Aorta (tissue), 5 donors: Measurements from ENCODE around the gene HSD17B1. TPM values are rescaled to one million over a fixed set of nuclear protein-coding genes. Genes with fewer than 3 reads are reported as not detected.

Source experiments
- ATAC-seq: fragments of 200-7000 bp; cut with Tn5 transposase; one replicate; pipeline ENCODE4 v1.9.1; 2022; ENCODE audit warnings: moderate library complexity; ENCODE audit not compliant: low FRiP score
- DNase-seq, 2 donors: peaks; one replicate each; pipeline ENCODE4 v3.0.0-alpha.2; 2020
- H3K27ac ChIP-seq, 2 donors: one replicate each; pipeline ENCODE4 v1.5.1; 2013; ENCODE audit warnings: low read length in 2 of 2, mild to moderate bottlenecking in 2 of 2, moderate library complexity in 2 of 2, control low read depth in 1 of 2, inconsistent platforms in 1 of 2, low read depth in 1 of 2
- H3K27me3 ChIP-seq, 2 donors: one replicate each; pipeline ENCODE4 v1.6.1; 2013; ENCODE audit warnings: control low read depth in 1 of 2, low read length in 1 of 2, mild to moderate bottlenecking in 1 of 2, moderate library complexity in 1 of 2; ENCODE audit not compliant: insufficient read depth in 2 of 2, control insufficient read depth in 1 of 2
- H3K36me3 ChIP-seq, 2 donors: one replicate each; pipeline ENCODE4 v1.6.1; 2013; ENCODE audit warnings: control low read depth in 1 of 2, low read length in 1 of 2, mild to moderate bottlenecking in 1 of 2; ENCODE audit not compliant: insufficient read depth in 2 of 2, control insufficient read depth in 1 of 2
- H3K4me1 ChIP-seq, 2 donors: one replicate each; pipeline ENCODE4 v1.6.1; 2013; ENCODE audit warnings: low read length in 2 of 2, control low read depth in 1 of 2, mild to moderate bottlenecking in 1 of 2, moderate library complexity in 1 of 2; ENCODE audit not compliant: insufficient read depth in 2 of 2, control insufficient read depth in 1 of 2
- H3K4me3 ChIP-seq, 2 donors: one replicate each; pipeline ENCODE4 v1.5.1; 2013; ENCODE audit warnings: low read length in 2 of 2, control low read depth in 1 of 2, mild to moderate bottlenecking in 1 of 2
- H3K9me3 ChIP-seq: one replicate; pipeline ENCODE4 v1.6.1; 2013; ENCODE audit warnings: mild to moderate bottlenecking, low read length; ENCODE audit not compliant: control insufficient read depth
- WGBS, 2 donors: extraction: QIAGEN DNeasy Blood & Tissue Kit; methylation state at CpG; one replicate each; pipeline ENCODE4 v1.1.7; 2013; 5-methylcytosine and 5-hydroxymethylcytosine counted together
- intact Hi-C, 2 donors: fragments of 100-400 bp; cut with DNase I; formaldehyde crosslinking; loops; one replicate each; pipeline versions ENCODE4 v1.14.2 to v1.15.0; 2022
- polyA plus RNA-seq, 2 donors: library from polyadenylated mRNA; stranded (reverse); fragments of 200-250 nt; gene quantifications; one replicate each; pipeline ENCODE4 v1.2.3, GENCODE V29; 2013
- total RNA-seq, 2 donors: library from RNA; stranded (reverse); fragmentation: NEBNext Ultra II Directional; extraction: Animal tissue kit (Norgen Biotek cat#: 25700); gene quantifications; one replicate each; pipeline ENCODE4 v1.2.1, GENCODE V29; 2021
- donor health status: healthy with polysubstance abuse.
- donor health status: Bipolar disorder and iron deficiency.
- donor health status: DM: no; HTN: no; CAD: no.
- donor health status: DM: no; HTN: no; CAD: no.
- donor health status: DM: yes; HTN: yes; CAD: no.

HSD17B1 gene
- total and polyA plus RNA-seq, 4 donors = 0.50 to 7.6 (median 0.97) TPM

DNA sequence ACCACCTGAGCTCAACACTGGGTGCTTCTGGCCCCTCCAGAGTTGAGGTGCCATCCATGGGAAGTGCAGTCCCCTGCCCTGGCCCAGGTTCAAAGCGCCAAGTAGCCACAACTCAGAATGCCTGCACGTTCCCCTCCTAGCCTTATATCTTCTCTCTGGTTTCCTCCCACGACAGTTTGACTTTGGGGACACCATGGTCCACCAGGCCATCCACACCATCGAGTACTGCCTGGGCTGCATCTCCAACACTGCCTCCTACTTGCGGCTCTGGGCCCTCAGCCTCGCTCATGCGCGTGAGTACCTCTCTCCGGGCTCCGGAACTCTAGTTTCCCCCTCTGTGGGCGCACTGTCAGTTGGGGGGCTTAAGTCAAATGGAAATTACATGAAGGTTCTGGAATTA lies 39.0 kb upstream of the HSD17B1 start:
- Histone ChIP-seq H3K27ac (peak overlapping the region in 1 of 2 donors; percentile 30), H3K4me3 (no peak overlapping the region), H3K9me3 (no peaks in the 10 kb centered on the region), H3K36me3 (no peaks in the 10 kb centered on the region), H3K27me3 (no peaks in the 10 kb centered on the region), H3K4me1 (peaks cover 0 to 4% of the 10 kb centered on the region in 2 donors)
- 95 to 96% methylated on average over 11 of the region's 11 CpGs for WGBS, 2 donors
- intact Hi-C loops = loop anchor here in 1 of 2 donors (5.0 kb wide), 1 partner anchor 46 kb away; no protein-coding TSS in a partner anchor
- ATAC-seq (no peak), DNase-seq (peak in 1 of 2 donors; percentile 67)

- no peak overlapping the region for H3K4me3 ChIP-seq
- H3K9me3 ChIP-seq = no peaks in the 10 kb centered on the region
- H3K27ac ChIP-seq = no peak overlapping the region
- intact Hi-C loops = loop anchor here in 1 of 2 donors (5.0 kb wide), 1 partner anchor 47 kb away; no protein-coding TSS in a partner anchor
- DNase-seq (peak in 1 of 2 donors; percentile 59), ATAC-seq (no peak)
- no peaks in the 10 kb centered on the region for H3K36me3 ChIP-seq
- no peaks in the 10 kb centered on the region for H3K27me3 ChIP-seq
- peaks cover 0 to 8% of the 10 kb centered on the region in 2 donors for H3K4me1 ChIP-seq
- 96 to 97% methylated on average over 11 of the region's 11 CpGs for WGBS, 2 donors
Measured at GRCh38 chr17:42514279-42514678, 38.4 kb upstream of the HSD17B1 start.

- Histone ChIP-seq H3K4me3 (no peak overlapping the region), H3K36me3 (no peaks in the 10 kb centered on the region), H3K27ac (no peak overlapping the region), H3K27me3 (no peaks in the 10 kb centered on the region), H3K9me3 (no peaks in the 10 kb centered on the region), H3K4me1 (peaks cover 0 to 8% of the 10 kb centered on the region in 2 donors)
- intact Hi-C loops = loop anchor here in 1 of 2 donors (5.0 kb wide), 2 partner anchors 48 to 188 kb away; no protein-coding TSS in a partner anchor
- DNase-seq (peak in 1 of 2 donors; percentile 49), ATAC-seq (no peak)
- WGBS, 2 donors = 66 to 70% methylated on average over 8 of the region's 8 CpGs
Measured at GRCh38 chr17:42514867-42515266, 37.9 kb upstream of the HSD17B1 start.

GRCh38 chr17:42517516-42517915 lies 35.2 kb upstream of the HSD17B1 start:
- Histone ChIP-seq H3K4me3 (no peak overlapping the region), H3K4me1 (peaks cover 0 to 11% of the 10 kb centered on the region in 2 donors), H3K36me3 (no peaks in the 10 kb centered on the region), H3K27me3 (no peaks in the 10 kb centered on the region), H3K9me3 (no peaks in the 10 kb centered on the region), H3K27ac (peak overlapping the region; percentile 91 to 97)
- intact Hi-C loops = loop anchor here in 1 of 2 donors (5.0 kb wide), 1 partner anchor 190 kb away; no protein-coding TSS in a partner anchor
- DNase-seq = peak; percentile 94
- 9 to 11% methylated on average over 9 of the region's 9 CpGs for WGBS, 2 donors
- peak; percentile 68 for ATAC-seq

- no peak overlapping the region for H3K4me3 ChIP-seq
- H3K9me3 ChIP-seq = no peaks in the 10 kb centered on the region
- DNase-seq (peak; percentile 91), ATAC-seq (peak; percentile 75)
- no peaks in the 10 kb centered on the region for H3K36me3 ChIP-seq
- WGBS, 2 donors = 14% methylated on average over 9 of the region's 9 CpGs
- no peaks in the 10 kb centered on the region for H3K27me3 ChIP-seq
- intact Hi-C loops = loop anchor here (2.0 to 5.0 kb wide), 2 partner anchors 95 to 191 kb away; partner anchors contain the start of gene CAVIN1 (in 1 of the 2)
- peaks cover 2 to 8% of the 10 kb centered on the region in 2 donors for H3K4me1 ChIP-seq
- peak overlapping the region; percentile 92 to 97 for H3K27ac ChIP-seq
Measured at GRCh38 chr17:42518046-42518754, 34.5 kb upstream of the HSD17B1 start.

GRCh38 chr17:42518755-42519545 lies 33.8 kb upstream of the HSD17B1 start:
- intact Hi-C loops = loop anchor here (2.0 to 5.0 kb wide), 2 partner anchors 96 to 192 kb away; partner anchors contain the start of gene CAVIN1 (in 1 of the 2)
- WGBS, 2 donors = 6 to 7% methylated on average over 6 of the region's 6 CpGs
- Histone ChIP-seq H3K27me3 (no peaks in the 10 kb centered on the region), H3K4me1 (peaks cover 2 to 8% of the 10 kb centered on the region in 2 donors), H3K9me3 (no peaks in the 10 kb centered on the region), H3K27ac (peak overlapping the region; percentile 92 to 97), H3K4me3 (no peak overlapping the region), H3K36me3 (no peaks in the 10 kb centered on the region)
- peak; percentile 2 for ATAC-seq
- peak; percentile 60 to 75 for DNase-seq

DNA sequence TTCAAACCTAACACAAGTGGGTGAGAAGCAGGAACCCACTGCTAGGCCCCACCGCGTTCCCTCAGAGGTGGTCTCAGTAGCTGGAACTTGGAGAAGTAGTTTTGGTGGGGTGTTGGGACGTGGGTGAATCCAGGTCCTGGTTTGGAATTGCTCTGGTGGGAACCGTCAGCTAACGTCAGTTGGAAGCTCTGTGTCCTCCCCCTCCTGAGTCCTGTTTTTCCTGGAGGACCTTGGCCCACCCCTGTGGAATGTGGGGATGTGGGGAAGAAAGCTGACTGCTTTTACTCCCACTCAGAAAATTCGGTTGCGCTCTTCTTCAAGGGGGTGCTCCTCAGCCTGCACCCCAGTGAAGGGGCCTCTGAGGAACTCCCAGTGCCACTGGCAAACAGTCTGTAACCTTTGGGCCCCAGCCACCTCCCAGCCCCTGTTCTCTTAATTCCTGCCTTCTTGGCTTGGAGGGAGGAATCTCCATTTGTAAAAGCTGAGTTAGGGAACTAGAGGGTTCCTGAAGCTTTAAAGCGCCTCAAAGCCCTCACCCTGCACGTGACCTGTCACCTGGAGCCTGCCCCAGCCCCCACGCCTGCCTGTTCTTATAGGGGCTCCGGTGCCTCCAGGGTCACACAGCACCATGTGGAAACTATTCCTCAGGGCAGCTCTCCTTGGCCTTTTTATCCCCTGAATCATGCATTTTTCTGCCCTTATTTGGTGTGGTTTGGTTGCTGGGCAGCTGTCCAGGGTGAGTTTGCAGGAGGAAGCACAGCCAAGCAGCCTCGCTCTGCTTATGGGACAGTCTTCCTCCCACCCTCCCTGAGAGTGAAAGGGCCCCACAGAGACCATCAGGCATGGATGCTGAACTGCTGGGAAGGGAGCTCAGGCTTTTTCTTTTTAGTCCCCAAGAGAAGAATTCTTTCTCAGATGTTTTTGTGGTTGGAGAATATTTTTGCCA lies 32.9 kb upstream of the HSD17B1 start:
- ATAC-seq (peak; percentile 86), DNase-seq (peak; percentile 96)

More for the DNA sequence above, 32.9 kb upstream of the HSD17B1 start:
- Histone ChIP-seq H3K9me3 (no peaks in the 10 kb centered on the region), H3K27me3 (no peaks in the 10 kb centered on the region), H3K36me3 (no peaks in the 10 kb centered on the region), H3K4me1 (peaks cover 2 to 8% of the 10 kb centered on the region in 2 donors), H3K4me3 (no peak overlapping the region), H3K27ac (peak overlapping the region; percentile 97)
- 3 to 5% methylated on average over 12 of the region's 12 CpGs for WGBS, 2 donors
- intact Hi-C loops = loop anchor here (2.0 to 5.0 kb wide), 4 partner anchors 97 to 195 kb away; partner anchors contain the start of gene CAVIN1 (in 2 of the 2)
